HG02571 (cell line): ENCODE data around the gene BST1.
"Not testable (repeated sequence)": the region's sequence is repeated elsewhere in the genome, so short reads cannot be mapped to it uniquely, and the experiment has no call there.

Experiments used
- ATAC-seq: cut with Tn5 transposase; IDR thresholded peaks from one replicate; pipeline ENCODE4 v1.9.1; 2021; ENCODE audit warnings: mild to moderate bottlenecking, moderate library complexity; ENCODE audit not compliant: unreplicated experiment

Gene BST1

DNA sequence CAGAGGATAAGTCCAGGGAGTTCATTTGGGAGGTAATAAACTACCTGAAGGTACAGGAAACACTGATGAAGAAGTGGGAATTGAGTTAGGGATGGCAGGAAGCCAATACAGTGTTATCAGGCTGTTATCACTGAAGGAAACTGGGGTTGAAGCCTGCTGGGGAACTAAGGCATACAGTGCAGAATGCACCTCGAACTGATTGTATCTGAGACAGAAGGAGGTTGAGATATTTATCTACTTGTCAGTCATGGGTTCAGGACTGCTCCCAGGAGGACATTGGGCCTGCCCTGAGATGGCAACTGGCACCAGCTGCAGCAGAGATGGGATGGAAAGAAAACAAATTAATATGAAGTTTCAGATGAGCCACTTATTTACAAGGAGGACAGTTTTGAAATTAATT is 39.8 kb downstream of the BST1 start:
- no peak for ATAC-seq

DNA sequence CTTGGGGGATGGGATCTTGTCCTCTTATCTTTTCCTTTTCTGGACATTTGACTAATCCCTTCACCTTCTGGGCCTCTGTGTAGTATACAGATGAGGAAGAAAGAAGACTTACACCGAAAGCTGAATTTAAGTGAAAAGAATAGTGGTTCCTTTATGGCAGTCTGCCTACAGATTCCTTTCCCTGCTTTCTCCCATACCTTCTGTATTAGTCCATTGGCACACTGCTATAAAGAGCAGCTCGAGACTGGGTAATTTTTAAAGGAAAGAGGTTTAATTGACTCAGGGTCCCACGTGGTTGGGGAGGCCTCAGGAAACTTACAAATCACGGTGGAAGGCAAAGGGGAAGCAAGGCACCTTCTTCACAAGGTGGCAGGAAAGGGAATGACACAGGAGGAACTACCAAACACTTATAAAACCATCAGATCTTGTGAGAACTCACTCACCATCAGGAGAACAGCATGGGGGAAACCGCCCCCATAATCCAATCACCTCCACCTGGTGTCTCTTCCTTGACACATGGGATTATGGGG is 41.2 kb downstream of the BST1 start:
- no peak for ATAC-seq

DNA sequence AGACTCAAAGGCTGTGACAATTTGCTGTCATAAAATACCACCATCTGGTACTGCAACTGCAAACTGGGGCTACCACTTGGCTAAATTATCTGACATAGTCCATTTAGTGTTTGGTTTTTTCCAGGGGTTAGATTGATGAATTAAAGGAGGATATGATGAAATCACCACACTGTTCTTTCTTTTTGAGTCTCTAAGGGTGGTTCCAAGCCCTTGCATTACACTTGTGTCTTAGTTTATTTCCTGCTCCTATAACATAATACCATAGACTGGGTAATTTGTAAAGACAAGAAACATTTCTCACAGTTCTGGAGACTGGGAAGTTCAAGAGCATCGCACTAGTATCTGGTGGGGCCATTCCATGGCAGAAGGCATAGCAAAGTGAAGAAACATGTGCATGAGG is 43.2 kb downstream of the BST1 start:
- no peak for ATAC-seq

DNA sequence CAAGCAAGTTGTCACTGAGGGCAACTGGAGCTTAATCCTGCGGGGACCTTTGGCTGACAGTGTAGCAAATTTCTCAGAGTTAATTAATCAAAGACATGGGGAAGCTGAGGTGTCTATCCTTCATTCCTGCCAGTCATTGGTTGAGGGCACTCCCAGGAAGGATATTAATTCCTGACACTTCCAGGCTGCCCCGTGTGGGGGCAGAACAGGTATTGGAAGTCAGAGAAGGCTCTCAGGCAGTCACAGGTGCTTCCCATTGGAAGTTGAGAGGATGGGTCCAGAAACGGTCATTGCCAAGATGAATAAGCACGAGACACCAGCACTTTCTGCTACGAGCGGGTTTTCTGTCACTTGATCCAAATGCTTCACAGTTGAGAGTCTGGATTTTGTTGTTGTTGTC is 46.1 kb downstream of the BST1 start:
- ATAC-seq, result no peak

DNA sequence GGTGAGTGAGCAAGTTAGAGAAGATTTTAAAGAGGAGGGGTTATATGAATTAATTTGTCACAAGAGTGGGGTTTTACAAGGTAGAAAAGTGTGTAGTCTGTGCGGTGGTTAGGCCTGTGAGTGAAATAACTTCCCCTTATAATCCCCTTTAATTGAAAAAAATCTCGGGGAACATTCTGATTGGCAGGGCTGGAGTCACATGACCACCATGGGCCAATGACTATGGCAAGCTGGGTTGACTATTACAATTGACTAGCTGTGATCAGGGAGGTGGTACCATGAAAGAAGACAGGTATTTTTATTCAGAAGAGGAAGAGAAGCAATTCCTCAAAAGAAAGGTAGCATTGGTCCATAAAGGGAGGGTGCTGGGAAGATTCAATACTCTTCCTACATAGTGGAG is 48.3 kb downstream of the BST1 start:
- no peak for ATAC-seq

DNA sequence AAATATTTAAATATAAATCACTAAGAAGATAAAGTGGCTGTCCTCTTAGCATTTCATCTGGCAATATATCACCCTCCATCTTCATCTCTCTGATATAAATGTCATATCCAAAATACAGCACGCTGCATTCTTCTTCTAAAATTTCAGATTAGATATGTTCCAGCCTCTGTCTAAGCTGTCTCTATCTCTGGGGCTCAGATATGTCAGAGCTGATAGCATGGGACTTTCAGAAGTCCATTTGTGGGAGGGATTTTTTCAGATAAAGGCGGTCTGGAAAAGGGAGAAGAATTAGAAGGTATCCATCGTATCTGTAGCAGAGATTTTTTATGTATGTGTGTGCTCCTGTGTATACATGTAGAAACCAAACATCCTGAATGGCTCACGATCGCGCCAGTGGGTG is 50.2 kb downstream of the BST1 start:
- ATAC-seq, result no peak

DNA sequence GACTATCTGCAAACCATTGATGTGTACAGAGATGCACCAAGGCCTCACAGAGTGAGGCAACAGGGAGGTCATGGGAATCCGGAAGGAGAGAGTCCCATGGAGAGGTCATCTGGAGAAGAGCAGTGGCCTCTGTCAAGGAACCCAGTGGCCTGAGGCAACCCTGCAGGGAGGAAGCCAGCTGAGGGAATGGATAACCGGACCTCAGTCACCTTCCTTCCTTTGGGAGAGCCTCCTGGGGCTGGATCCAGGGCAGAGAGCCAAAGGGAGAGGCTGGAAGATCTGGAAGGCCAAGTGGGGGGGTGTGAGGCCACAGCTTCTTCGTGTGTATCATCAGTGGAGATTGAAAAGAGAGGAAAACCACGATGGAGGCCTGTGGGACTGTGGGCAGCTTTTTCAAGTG is 50.9 kb downstream of the BST1 start:
- ATAC-seq, result no peak

DNA sequence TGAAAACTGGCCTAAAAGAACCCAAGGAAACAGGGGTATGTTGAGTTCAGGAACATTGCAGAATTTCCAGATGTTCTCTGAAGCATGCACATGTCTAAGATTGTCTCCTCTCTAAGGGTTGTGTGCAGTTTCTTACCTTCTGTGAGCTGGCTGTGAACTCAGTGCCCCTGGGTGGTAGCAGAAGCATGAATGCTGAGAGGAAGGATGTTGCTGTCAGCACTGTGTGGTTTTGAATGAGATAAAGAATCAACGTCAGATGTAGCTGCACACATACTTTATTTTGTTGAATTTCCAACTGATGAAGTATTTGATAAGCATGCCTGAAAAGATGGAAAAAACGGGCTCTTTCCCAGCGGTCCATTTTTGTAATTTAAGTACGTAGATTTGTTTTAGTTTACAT is 51.5 kb downstream of the BST1 start:
- no peak for ATAC-seq

DNA sequence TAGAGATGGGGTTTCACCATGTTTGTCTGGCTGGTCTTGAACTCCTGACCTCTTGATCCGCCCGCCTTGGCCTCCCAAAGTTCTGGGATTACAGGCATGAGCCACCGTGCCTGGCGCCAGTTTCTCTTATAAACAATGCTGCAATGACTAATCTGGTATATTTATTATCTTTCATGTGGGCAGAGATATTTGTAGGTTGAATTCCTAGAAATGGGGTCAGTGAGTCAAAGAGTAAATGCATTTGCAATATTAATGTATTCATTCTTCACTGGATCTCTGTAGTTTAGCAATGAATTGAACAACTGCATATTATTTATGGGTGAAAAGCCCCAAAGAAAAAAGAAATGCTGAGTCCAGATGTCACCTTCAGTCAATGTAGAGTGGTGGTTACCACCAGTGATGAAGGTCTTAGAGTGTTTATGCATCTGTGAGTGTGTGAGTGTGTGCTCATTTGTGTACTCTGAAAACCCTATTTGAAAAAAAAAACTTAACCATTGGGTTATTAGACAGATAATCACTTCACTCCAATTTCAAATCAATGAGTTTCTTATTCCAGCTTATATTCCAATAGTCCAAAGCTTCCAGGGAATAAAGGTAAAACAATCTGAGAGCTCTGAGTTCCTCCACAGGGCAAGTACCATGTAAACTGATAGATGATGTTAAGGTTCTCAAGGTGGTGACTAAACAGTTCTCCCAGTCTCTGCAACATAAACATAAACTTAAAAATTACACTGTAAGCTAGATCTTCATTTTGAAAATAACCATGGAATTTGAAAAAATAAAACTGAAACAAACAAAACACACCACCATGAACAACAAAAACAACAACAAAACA is 52.7 kb downstream of the BST1 start:
- ATAC-seq, result peak; percentile 26

DNA sequence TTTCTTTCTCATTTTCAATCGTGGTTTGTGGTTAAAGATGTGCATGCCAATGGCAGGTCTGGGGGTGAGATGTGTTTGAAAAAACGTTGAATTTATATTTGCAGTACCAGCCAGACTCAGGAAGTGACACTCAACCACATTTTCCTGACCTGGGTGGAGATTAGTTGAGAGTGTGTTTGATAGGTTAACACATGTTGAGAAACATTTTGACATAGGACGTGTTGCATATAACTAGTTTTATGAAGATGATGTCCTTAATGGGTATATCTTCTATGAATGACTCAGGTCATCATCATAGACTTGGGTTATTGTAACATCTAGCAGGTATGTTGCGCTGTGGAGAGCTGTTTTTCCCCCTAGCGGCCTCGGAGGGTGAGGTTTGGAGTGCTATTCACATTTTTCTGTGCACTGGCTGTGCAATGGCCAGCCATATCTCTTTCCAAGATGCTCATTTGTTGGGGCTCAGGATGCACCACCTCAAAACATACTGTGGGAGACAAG is 53.5 kb downstream of the BST1 start:
- ATAC-seq, result peak; percentile 76

DNA sequence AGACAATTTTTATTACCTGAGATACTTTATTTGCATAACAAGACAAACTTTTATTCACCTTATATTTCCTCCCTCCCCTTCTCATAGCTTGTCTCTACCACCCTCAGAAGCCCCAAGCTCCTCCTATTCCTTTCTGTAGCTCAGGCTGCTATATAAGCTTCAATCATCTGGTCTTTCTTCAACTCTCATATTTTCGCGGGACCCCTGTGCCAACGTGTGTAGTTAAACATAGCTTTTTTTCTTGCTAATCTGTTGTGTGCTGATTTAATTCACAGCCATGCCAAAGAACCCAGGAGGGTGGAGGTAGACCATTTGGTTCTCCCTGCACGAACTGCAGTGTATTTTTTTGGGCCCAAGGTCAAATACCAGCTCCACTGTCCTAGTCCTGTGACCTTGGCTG is 54.2 kb downstream of the BST1 start:
- no peak for ATAC-seq

DNA sequence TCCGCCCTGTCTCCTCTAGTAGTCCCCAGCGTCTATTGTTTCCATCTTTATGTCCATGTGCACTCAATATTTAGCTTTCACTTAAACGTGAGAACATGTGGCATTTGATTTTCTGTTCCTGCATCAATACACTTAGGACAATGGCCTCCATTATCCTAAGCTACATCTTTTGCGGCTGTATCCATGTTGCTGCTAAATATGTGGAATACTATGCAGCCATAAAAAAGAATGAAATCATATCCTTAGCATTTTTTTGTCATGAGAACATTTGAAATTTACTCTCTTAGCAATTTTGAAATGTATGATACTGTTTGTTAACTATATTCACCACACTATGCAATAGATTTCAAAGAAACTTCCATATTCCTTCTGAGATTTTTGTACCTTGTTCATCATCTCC is 55.4 kb downstream of the BST1 start:
- ATAC-seq, result no peak

DNA sequence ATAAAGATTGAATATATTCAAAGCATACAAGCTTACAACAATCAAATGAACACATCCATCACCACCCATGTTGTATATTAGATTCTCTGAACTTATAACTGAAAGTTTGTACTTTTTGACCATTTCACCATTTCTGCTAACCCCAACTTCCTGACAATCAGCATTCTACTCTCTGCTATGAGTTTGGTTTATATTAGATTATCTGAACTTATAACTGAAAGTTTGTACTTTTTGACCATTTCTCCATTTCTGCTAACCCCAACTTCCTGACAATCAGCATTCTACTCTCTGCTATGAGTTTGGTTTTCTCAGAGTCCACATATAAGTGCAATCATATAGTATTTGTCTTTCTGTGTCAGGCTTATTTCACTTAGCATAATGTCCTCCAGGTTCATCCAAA is 59.6 kb downstream of the BST1 start:
- ATAC-seq, result not testable (repeated sequence)

DNA sequence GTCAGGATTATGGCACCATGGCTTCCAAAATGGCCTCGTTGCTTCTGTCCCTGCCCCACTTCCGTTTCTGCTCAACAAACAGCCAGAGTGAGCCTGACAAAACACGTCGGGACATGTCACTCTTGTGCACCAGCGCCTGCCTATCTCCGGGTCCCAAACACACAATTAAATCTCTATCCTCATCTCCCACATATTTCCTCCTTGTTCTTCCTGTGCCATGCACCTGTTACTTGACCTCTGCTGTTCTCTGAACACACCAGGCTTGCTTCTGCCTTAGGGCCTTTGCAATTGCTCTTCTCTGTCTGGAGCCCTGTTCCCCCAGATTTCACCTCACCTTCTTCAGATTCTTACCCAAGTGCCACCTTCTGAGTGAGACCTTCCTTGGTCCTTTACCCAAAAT is 62.5 kb downstream of the BST1 start:
- no peak for ATAC-seq

DNA sequence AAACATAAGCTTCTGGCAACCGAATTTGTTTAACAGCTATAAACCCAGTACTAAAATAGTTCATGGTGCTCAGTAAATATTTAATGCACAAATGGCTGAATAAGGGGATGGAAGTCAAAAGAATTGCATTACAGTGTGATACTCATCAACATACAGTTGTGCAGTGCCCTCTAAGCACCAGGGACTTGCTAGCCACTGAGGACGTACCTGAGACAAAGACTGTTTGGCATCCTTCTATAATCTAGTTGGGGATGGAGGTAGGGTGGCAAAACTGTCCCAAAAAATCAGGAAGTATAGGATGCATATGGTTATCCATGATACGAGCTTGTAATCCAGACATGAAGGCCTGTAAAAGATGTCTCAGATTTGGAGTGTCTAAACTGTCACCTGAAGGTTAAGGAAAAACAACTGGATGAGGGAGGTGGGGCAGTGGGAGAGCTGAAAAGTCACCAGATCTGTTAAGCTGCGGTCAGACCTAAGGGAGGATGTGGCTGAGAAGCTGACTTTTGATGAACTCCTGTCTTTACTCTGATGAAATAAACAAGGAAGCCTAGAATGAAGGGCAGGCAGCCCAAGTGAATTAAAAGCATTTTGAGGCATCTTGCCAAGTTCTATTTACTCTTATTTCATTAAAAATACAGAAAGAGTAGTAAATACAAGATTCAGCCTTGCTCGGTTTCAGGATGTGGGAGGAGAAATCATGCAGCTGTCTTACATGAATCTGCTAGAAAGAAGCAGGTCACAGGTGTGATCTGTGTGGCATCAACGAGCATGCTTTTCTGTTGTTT is 63.2 kb downstream of the BST1 start:
- ATAC-seq, result peak; percentile 69

DNA sequence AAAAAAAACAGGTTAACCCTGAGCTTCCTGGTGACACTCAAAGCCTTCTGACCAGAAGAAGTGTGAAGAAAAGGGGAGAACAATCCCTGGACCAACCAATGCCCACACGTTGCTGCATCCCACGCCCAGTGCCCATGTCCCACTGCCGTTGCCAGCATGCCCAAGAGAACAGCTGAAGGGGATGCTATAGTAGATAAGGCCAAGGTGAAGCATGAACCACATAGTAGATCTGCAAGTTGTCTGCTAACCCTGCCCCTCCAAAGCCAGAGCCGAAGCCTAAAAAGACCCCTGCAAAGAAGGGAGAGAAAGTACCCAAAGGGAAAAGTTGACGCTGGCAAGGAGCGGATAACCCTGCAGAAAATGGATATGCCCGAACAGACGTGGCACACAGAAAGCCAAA is 64.0 kb downstream of the BST1 start:
- ATAC-seq, result no peak

DNA sequence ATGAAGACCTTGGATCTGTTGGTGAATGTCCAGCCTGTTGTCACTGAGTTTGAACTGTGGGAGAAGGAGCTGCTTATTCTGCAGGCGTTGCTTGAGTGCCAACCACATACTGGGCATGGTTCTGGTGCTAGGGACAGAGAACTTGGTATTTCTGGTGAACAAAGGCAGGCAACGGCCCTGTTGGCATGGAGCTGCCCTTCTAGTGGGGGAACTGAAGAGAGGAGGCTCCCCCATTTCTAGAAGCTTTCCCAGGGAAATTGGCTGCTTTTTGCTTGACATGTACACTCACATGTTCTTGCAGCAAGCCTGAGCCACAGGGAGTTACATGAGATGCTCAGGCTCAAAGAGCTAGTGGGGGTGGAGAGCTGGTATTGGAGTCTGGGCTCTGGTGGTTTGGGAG is 66.3 kb downstream of the BST1 start:
- ATAC-seq, result no peak

DNA sequence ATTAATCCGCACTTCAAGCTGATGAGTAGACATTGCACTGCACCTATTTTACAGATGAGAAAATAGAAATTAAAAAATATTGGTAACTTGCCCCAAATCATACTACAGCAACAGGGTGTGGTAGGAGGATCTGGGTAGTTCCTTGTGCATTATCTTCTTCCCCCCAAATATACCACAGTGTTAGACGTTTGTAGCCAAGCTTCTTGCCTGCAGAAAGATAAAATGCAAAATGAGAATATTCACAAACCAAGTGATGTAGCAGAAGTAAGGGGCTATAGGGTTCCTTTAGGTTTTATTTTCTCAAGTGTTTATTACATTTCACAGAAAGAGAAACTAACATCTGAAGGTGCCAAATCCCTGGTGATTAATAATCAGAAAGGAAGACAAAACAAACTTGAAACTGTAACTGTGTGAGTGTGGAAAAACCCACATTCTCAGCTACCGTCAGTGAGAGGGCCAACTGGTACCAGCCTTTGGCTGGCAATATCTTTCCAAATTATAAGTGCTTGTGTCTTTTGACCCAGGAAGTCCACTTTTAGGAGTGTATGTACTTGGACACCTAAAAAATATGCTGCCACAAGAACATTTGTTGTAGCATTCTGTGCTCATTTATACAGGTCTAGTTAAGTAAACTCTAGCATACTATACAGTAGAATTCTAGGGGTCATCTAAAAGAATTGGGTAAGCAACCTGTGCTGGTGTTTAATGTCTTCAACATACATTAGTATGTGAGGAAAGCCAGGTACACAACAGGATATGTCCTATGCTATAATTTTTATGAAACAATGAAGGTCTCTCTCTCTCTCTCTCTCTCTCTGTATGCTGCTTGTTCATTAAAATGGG is 68.6 kb downstream of the BST1 start:
- peak; percentile 78 for ATAC-seq

DNA sequence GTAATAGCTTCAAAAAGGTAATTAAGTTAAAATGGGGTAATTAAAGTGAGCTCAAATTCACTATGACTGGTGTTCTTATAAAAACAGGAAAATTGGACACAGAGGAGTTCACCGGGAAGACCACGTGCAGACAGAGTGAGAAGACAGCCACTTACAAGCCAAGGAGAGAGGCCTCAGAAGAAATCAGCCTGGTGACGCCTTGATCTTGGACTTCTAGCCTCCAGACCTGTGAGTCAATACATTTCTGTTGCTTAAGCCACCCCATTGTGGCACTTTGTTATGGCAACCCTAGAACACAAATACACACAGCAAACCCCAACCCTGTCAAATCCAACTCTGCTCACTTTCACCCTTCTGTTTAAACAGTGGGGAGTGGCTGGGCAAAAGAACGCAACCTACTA is 71.2 kb downstream of the BST1 start:
- ATAC-seq, result no peak

DNA sequence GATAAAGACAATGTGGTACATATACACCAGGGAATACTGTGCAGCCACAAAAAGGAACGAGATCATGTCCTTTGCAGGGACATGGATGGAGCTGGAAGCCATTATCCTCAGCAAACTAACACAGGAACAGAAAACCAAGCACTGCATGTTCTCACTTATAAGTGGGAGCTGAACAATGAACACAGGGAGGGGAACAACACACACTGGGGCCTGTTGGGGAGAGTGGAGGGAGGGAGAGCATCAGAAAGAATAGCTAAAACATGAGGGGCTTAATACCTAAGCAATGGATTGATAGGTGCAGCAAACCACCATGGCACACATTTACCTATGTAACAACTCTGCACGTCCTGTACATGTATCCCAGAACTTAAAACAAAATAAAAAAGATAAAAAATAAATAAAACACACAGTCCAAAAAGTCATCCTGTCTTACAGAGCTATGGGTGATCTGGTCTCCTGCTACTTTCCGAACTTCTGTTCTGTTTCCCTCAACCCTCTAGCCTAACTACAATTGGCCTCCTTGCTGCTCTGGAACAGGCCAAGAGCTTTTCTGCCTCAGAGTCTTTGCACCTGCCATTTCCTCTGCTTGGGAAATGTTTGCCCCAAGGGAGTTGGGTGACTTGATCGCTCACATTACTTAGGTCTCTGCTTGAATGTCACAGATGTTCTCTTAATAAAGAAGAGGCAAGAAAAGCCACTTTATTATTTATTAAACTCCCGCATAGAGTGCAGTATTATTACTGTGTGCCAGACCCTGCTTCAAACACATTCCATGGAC is 74.2 kb downstream of the BST1 start:
- ATAC-seq, result no peak
